ENCODE data around the gene KRT33B.

DNA sequence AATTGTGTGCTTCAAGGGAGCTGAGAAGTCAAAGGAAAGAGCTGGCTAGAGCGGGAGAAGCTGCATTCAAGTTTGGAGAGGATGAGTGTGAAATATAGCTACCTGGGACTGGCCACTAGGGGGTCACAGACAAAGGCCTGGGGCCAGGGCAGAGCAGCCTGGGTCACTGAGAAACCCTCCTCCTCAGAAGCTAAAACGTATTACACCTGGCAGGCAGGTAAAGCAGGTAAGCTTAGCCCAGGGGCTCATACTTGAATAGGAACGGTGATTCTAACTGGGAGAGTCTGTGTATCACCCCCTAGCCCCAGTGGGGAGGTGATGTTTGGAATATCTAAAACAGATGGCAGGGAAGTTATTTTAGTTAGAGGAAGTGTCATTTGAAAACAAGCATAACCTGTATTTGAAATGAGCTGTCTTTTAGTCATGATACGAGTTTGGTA is 48.0 kb upstream of the KRT33B start:
- TF ChIP-seq CTCF (IDR thresholded peaks at IDR 0.05) = no peak
- TF ChIP-seq POLR2A (IDR thresholded peaks at IDR 0.05) = no peak

Data from adrenal gland (tissue), 5 donors.